Right atrium auricular region (tissue), 2 donors: ENCODE data around the gene ELMOD1. TPM values are rescaled to one million over a fixed set of nuclear protein-coding genes. Genes with fewer than 3 reads are reported as not detected.

ENCODE experiments used
- DNase-seq: peaks from one replicate; pipeline ENCODE4 v3.0.0-alpha.2; 2019; ENCODE audit warnings: low spot score
- H3K27ac ChIP-seq, 2 donors: fragments of 200-600 bp; sonication (generic); 1 replicate in 1 of 2; 2 replicates in 1 of 2; pipeline ENCODE4 v1.5.1; 2016 to 2019
- H3K27me3 ChIP-seq, 2 donors: fragments of 200-600 bp; sonication (generic); one replicate each; pipeline versions ENCODE4 v1.5.1 to v1.6.0; 2017 to 2019
- H3K36me3 ChIP-seq: fragments of 200-600 bp; sonication (generic); one replicate; pipeline ENCODE4 v1.5.1; 2016
- H3K4me1 ChIP-seq, 2 donors: fragments of 200-600 bp; sonication (generic); one replicate each; pipeline versions ENCODE4 v1.5.1 to v1.6.0; 2017 to 2019
- H3K4me3 ChIP-seq, 2 donors: fragments of 200-600 bp; sonication (generic); 1 replicate in 1 of 2; 2 replicates in 1 of 2; pipeline ENCODE4 v1.5.1; 2017 to 2019; ENCODE audit warnings: mild to moderate bottlenecking in 1 of 2, moderate library complexity in 1 of 2
- H3K9me3 ChIP-seq, 2 donors: fragments of 200-600 bp; sonication (generic); one replicate each; pipeline ENCODE4 v1.5.1; 2019
- total RNA-seq, 2 donors: library from RNA; depleted of rRNA; stranded (reverse); fragments of >200 nt; gene quantifications; one replicate each; pipeline ENCODE4 v1.1.0, GENCODE V29; 2016
- TF ChIP-seq, protein P1 (sequence below), 2 donors: fragments of 200-600 bp; sonication (generic); IDR thresholded peaks; one replicate each; pipeline ENCODE4 v1.5.1; 2019; ENCODE audit warnings: antibody characterized with exemption in 2 of 2

Gene ELMOD1
- total RNA-seq, 2 donors from 2014 or later, result 4.2 to 10.4 TPM

DNA sequence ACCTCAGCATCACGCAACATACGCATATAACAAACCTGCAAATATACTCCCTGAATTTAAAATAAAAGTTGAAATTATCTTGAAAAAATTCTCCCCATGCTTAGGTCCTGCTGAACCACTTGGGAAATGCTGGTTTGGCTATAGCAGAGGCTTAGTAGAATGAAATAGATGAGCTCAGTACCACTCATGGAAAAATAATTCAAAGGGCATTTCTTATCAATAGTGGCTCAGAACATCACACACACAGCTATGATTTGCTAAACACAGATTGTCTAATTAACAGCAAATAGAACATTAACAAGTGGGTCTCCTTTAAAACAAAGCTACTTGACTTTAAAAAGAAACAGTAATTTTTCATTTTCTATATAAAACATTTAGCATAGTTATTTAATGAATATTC is 21.5 kb downstream of the ELMOD1 start:
- TF ChIP-seq, protein P1, sequence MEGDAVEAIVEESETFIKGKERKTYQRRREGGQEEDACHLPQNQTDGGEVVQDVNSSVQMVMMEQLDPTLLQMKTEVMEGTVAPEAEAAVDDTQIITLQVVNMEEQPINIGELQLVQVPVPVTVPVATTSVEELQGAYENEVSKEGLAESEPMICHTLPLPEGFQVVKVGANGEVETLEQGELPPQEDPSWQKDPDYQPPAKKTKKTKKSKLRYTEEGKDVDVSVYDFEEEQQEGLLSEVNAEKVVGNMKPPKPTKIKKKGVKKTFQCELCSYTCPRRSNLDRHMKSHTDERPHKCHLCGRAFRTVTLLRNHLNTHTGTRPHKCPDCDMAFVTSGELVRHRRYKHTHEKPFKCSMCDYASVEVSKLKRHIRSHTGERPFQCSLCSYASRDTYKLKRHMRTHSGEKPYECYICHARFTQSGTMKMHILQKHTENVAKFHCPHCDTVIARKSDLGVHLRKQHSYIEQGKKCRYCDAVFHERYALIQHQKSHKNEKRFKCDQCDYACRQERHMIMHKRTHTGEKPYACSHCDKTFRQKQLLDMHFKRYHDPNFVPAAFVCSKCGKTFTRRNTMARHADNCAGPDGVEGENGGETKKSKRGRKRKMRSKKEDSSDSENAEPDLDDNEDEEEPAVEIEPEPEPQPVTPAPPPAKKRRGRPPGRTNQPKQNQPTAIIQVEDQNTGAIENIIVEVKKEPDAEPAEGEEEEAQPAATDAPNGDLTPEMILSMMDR (IDR thresholded peaks at IDR 0.05), result no peak
- DNase-seq, result no peak
- Histone ChIP-seq H3K4me1 (no peaks in the 10 kb centered on the region), H3K4me3 (no peak overlapping the region), H3K27ac (no peak overlapping the region), H3K27me3 (no peaks in the 10 kb centered on the region), H3K9me3 (no peaks in the 10 kb centered on the region), H3K36me3 (no peaks in the 10 kb centered on the region)

DNA sequence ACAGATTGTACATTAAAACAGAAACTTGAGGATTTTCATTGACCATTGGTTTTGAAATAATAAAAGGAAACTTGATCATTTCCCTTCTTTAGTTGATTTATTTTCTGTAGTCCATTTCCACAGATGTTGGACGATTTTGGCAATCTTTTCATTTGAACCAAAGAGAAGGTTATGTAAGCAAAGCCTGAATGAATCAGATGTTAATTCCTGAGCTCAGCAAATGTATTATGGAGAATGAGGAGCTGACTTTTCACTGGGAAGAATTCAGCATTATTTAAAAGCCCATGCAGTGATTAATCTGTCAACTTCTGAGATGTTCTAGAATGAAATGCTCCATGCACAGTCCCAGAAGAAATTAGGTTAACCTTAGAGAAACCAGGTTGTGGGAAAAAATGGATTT is 29.0 kb downstream of the ELMOD1 start:
- Histone ChIP-seq H3K27ac (no peak overlapping the region), H3K27me3 (no peaks in the 10 kb centered on the region), H3K36me3 (no peaks in the 10 kb centered on the region), H3K9me3 (no peaks in the 10 kb centered on the region), H3K4me3 (no peak overlapping the region), H3K4me1 (no peaks in the 10 kb centered on the region)
- DNase-seq, result no peak
- TF ChIP-seq, protein P1 (IDR thresholded peaks at IDR 0.05), result no peak

DNA sequence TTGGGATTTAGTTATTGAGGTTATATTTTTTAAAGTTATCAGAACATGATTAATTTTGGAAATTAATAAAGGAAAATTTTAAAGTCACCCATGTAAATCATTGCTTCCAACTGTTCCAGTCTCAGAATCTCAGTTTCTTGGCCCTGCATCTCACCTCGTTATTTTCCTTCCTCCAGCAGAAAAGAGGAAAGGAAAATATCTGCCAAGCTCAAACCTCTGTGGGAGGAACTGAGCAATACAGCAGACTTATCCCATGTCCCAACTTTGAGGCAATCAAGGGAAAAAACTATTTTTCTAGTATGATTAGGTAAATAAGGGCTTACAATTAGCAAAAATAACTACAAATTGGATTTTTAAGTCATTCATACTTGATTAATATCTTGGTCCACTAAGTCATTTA is 30.1 kb downstream of the ELMOD1 start:
- no peak for DNase-seq
- H3K4me1 ChIP-seq, result no peaks in the 10 kb centered on the region

DNA sequence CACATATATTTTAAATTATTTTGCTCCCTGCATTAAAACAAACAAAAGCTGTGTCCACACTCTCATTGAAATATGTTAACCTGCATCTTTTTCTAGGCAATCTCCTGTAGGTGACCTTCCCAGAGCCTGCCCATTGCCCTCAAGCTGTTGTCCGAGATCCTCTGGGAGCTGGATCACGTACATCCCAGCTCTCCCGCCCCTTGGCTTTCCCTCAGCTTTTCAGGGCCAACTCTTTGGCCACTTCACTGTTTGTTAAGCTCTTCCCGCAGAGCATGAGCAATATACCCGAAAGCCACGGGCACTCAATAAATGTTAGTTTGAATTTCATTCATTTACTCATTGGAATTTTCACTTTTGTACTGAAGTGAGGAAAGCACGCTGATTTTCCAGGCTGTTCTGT is 32.2 kb downstream of the ELMOD1 start:
- Histone ChIP-seq H3K27ac (no peak overlapping the region), H3K4me1 (no peaks in the 10 kb centered on the region), H3K9me3 (no peaks in the 10 kb centered on the region), H3K4me3 (no peak overlapping the region), H3K27me3 (no peaks in the 10 kb centered on the region), H3K36me3 (no peaks in the 10 kb centered on the region)
- TF ChIP-seq, protein P1 (IDR thresholded peaks at IDR 0.05), result no peak
- no peak for DNase-seq

More for the DNA sequence above, 30.1 kb downstream of the ELMOD1 start:
- H3K27me3 ChIP-seq, result no peaks in the 10 kb centered on the region
- H3K27ac ChIP-seq, result no peak overlapping the region
- no peak overlapping the region for H3K4me3 ChIP-seq
- TF ChIP-seq, protein P1 (IDR thresholded peaks at IDR 0.05), result no peak
- no peaks in the 10 kb centered on the region for H3K9me3 ChIP-seq
- no peaks in the 10 kb centered on the region for H3K36me3 ChIP-seq

DNA sequence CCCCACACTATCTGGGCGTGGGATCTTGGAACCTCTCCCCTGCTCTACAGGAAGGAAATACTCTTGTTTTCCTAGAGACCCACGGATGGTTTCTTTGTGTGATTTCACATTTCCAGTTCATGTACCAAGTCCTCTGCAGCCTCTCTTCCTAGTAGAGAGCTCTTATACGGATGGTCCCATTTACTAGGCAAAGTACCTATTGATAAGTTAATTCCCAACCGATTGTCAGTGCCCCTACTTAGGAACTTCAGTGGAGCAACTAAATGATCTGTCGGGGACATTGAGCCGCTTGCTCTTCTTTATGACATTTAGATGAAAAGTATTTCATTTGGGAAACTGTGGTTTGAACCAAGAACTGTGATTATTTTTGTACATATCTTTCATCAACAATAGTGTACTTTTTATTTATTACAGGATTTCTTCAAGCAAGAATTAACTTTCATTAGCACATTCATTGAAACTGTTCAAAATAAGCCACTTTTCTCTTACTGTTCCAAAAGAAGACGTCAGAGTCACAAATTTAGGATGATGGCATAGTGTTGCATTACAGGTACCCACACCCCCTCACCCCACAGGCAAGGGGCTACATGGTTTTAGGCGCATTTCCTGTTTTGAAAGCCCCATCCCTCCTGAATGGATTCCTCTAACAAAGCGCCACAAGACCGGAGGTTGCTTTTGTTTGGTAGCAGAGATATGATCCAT is 34.2 kb downstream of the ELMOD1 start:
- Histone ChIP-seq H3K27ac (no peak overlapping the region), H3K9me3 (no peaks in the 10 kb centered on the region), H3K27me3 (no peaks in the 10 kb centered on the region), H3K4me3 (no peak overlapping the region), H3K4me1 (no peaks in the 10 kb centered on the region), H3K36me3 (no peaks in the 10 kb centered on the region)
- TF ChIP-seq, protein P1 (IDR thresholded peaks at IDR 0.05), result no peak
- no peak for DNase-seq

DNA sequence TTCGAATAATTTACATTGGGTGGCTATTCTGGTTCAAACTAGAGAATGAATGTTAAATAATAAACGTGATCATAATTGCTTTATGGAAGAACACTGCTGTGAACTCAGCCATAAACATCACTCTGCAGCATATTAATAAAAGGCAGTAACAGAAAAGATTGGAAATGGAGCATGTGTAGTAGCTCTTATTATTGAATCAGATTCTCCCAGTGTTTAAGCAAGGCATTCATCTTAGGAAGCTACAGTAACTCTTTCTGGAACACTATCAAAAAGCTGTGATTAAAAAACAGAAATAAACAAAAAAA is 34.7 kb downstream of the ELMOD1 start:
- Histone ChIP-seq H3K4me1 (no peaks in the 10 kb centered on the region), H3K4me3 (no peak overlapping the region), H3K27me3 (no peaks in the 10 kb centered on the region), H3K9me3 (no peaks in the 10 kb centered on the region), H3K36me3 (no peaks in the 10 kb centered on the region), H3K27ac (no peak overlapping the region)
- TF ChIP-seq, protein P1 (IDR thresholded peaks at IDR 0.05), result no peak
- DNase-seq, result no peak
